ENCODE results near the gene PDE1A.
"Not testable (repeated sequence)": the region's sequence is repeated elsewhere in the genome, so short reads cannot be mapped to it uniquely, and the experiment has no call there.

The PDE1A gene

DNA sequence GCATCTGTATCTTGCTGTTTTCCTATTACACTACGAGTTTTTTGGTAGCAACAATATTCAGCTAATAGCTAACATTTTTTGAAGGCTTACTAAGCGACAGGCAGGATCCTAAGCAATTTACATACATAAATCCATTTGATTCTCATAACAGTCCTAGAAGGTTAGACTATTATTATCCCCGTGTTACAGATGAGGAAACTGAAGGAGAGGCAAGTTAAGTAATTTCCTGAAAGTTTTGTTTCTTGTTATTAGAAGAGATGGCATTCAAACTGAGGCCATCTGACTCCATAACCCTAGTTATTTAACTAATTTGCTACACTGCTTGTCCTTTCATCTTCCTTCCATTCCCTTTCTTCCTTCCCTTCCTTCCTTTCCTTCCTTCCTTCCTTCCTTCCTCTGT is 68.2 kb downstream of the PDE1A start:
- DNase-seq (ENCODE audit: low read depth in 2 of 2) = no peak

DNA sequence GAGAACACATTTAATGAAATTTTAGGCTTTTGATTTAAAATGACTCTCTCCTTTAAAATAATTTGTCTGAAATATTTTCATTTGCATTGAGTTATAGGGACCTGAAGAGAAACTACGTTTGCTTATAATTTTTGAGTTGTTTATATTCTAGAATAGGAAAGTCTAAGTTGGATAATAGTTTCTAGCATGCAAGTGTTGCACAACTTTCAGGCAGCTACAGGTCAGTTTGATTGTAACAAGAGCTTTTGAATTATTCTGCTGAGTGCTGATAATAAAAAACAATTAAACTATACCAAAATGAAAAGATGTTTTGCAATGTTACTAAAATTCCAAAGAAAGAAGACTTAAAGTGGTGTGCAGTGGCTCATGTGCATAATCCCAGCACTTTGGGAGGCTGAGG is 71.0 kb downstream of the PDE1A start:
- DNase-seq (ENCODE audit: low read depth in 2 of 2) = no peak

DNA sequence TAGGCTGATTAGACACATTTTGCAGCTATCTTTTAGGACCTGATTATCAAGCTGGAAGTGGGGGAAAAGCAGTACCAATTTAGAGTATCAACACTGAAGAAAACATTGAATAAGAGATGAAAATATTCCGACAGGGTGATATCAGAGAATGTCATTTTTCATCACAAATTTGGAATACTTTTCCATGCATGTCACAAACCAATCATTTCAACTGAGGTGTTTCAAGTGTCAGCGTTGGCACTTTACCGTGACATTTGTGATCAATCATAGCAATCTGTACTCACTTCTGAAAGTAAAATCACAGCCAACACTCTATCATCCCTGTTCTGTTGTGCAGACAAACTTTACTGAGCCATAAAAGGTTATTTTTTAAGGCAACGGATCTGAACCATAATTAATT is 75.4 kb downstream of the PDE1A start:
- DNase-seq (ENCODE audit: low read depth in 2 of 2) = no peak

DNA sequence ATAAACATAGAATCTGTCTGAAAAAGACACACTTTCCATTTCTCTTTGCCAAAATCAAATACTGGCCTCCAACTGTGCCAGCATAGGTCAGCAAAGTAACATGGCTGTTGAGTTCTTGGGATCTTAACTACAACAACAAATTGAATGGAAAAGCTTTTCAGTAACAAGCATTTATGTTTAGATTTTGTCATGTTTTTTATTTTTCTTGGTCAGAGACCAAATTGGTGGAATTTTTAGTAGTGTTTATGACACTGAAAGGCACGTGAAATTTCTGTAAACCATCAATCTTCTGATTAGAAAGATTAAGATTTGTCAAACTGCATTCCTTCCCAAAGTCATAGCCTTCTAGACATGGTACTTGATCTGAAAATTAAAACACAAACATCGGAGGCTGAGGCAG is 77.6 kb downstream of the PDE1A start:
- DNase-seq (ENCODE audit: low read depth in 2 of 2) = no peak

DNA sequence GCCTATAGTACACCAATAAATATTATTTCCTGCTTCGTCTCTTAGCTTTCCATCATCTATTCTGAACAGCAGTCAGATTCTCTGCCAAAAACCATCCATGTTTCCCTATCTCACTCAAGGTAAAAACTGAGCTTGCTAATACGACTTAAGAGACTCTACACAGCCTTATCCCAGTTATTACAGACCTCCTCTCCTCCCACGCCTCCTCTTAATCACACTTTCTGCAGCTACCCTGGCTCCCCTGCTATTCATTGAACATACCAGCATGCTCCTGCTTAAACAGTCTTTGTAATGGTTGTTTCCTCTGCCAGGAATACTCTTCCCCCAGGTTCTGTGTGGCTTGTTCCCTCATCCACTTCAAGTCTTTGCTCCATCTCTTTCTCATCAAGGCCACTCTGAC is 81.5 kb downstream of the PDE1A start:
- no peak for DNase-seq (ENCODE audit: low read depth in 2 of 2)

DNA sequence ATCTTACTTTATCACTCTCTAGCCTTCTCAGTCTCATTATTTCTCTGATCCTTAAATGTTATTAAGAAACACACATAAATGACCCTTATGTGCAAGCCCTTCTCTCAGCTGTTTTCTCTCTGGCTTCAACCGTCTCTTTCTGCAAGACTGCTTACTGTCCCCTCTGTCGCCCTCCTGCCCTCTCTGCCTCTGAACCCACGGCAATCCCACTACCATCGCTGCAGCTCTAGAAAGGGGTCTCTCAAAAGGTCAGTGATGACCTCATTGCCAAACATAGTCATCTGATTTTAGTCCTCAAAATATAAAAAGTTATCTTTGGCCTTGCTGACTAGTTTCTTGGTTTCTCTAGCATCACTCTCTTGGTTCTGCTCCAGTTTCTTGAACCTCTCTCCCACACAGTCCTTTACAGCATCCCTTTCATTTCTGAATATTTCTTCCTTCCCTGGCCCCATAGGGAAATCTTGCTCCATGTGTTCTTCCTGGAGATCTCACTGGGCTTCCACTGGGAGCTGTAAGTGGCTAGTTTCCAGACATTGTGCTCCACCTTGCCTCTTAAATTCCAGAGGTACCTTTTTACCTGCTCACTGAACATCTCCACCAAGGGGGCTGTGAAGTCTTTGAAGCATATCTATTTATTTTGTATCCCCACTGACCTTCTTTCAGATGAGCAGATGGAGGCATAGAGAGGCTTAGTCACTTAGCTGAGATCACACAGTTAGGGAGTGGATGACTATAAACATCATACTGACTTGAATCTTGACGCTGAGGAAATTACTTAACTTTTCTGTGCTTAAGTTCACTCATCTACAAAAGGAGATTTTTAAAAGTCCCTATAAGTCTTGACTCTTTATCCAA is 96.2 kb downstream of the PDE1A start:
- DNase-seq (ENCODE audit: low read depth in 2 of 2) = no peak

DNA sequence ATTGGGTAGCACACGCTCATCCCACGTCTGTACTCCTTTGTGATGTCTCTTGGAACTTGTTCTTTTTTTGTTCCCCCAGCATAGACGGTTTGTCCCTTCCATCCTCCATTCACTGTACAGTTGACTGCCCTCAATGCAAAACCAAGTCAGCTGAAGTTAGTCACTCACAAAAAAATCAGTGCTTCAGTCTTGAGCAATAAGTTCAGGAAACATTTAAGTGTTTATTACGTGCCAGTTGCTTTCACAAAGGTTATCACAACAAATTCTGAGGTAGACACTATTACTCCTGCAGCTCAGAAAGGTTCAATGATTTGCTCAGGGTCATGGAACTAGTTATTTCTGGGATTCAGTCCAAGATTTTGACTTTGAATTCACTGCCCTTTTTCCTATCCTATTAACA is 102.2 kb downstream of the PDE1A start:
- DNase-seq (ENCODE audit: low read depth in 2 of 2) = no peak

DNA sequence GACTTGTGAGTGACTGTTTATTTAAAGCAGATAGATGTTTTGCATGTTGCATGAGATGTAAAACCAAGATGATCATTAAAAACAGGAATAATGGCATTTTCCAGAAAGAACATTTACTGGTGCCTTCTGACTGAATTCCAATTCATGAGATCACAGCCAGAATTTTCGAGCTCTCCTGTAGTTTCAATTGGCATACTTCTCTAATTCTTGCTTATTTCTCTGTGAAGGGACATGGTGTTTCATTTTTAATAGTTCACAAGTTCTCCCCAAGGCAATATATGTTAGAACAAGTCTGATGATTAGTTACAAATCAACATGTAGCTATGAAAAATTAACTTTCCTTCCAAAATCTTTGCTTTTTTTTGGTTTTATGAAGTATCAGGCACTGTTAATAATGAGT is 105.7 kb downstream of the PDE1A start:
- no peak for DNase-seq (ENCODE audit: low read depth in 2 of 2)

DNA sequence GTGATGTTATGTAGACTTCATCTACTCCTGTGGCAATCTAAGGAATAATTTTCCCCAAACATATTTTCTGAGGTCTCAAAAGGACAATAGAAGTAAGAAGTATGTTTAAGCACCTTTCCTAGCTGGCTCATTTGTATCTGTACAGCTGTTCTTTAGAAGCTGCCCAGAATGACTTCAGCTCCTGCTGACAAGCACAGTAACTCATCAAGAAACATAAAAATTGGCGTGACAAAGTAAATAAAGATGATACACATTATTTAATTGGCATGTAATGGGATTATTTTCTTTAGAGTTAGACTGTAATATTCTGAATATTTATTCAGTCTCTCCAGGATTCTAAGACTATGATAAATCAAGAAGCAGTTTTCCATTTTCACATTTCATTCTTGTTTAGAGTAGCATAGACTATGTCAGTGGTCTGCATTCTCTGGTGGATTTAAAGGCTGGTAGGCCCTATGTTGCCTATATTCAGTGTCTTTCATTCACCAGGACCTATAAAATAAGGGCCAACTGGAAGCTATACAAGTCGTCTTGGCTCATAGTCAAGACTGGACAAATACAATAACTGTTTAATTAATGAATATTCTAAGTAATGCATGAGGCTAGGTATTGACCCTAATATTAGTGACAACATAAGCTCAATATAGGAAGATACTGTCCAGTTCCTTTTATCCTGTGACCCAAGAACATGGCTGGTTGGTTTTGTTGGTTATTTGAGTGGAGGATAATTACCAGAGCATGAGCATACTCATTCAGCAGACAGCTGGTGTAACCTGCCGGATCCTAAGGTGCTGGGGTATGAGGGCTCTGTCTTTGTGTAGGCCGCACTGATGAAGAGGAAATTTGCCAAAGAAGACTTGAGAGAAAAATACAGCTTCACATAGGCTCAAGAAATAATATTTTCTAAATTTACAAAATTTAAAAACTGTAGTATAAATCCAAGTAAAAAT is 107.0 kb downstream of the PDE1A start:
- DNase-seq (ENCODE audit: low read depth in 2 of 2) = no peak

DNA sequence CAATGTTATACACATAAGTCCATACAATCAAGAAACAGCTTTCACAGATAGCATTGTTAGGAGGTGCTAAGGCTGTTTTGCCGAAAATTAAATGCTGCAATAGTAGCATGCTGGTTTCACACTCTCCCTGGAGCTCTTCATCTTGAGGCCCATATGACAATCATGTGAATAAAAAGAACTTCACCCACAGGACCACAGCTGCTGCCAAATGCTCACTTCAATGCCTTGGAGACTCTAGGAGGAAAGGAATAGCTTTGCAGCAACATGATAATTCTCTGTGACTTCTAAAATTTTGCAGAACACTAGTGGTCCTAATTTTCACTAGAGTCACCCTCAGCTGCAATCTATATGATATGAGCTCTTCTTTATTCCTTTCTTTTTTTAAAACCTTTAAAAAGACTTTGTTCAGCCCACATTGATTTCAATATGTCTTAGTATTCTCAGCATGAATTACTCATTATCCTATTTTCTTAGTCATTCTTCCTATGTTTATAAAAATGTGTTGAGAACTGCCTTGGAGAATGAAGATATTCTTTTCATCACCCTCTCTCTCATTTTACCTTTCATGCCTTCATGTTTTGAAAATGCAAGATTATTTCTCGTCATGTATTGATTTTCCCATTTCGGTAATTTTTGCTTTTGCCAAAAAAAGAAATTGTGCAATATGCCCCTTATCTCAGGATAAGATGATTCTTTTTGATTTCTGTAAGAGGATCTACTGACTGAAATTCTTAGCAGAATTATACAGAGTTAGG is 108.2 kb downstream of the PDE1A start:
- DNase-seq (ENCODE audit: low read depth in 2 of 2) = no peak

DNA sequence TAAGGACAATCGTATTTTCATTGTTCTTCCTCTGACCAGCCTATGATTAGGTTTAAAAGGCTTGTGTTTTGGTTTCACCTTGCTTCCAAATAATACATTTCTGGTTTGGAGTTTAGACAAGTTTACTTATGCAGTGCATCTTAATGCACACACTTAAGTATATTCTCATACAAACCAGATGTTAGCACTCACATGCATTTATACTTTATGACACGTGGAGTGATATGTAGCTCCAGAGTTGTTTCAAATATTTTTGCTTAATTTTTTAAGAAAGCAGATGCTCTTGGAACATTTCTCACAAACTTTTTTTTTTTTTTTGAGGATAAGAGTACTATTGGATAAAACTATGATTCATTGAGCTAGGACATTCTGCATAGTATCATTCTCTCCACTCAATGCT is 109.9 kb downstream of the PDE1A start:
- no peak for DNase-seq (ENCODE audit: low read depth in 2 of 2)

DNA sequence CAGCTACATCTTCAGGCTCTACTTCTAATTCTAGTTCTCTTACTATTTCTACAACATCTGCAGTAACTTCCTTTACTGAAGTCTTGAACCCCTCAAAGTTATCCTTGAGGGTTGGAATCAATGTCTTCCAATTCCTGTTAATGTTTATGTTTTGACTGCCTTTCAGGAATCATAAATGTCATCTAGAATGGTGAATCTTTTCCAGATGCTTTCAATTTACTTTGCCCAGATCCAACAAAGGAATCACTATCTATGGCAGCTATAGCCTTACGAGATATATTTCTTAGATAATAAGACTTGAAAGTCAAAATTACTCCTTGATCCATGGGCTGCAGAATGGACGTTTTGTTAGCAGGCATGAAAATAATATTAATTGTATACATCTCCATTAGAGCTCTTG is 123.9 kb downstream of the PDE1A start:
- DNase-seq (ENCODE audit: low read depth in 2 of 2) = no peak

DNA sequence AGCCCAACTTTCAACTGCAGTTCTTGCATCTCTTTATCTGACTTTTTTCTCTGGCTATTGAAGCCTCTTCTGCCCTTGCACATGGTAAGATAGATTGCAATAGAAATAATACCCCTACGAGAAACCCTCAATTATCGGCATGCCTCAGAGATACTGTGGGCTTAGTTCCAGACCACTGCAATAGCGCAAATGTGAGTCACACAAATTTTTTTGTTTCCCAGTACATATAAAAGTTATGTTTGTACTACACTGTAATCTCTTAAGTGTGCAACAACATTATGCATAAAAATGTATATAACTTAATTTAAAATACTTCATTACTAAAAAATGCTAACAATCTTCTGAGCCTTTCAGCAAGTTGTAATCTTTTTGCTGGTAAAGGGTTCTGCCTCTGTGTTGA is 124.7 kb downstream of the PDE1A start:
- DNase-seq (ENCODE audit: low read depth in 2 of 2) = no peak

DNA sequence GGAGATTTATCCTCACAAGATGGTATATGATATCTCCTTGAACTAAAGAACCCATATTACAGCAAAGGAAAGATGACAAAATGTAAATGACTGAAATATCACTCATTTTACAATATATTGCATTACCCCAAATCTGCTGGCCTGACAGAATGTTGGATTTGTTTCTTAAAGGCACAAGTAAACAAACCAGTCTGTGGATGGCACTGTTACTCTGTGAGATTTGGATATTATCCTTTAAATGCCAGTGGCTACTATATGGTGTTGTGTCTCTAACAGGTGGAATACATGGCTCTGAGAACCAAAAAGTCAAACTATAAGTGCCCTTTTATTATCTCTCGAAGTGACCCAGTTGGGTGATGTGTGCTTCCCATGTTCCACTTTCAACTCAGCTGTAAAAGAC is 125.7 kb downstream of the PDE1A start:
- DNase-seq (ENCODE audit: low read depth in 2 of 2) = no peak

DNA sequence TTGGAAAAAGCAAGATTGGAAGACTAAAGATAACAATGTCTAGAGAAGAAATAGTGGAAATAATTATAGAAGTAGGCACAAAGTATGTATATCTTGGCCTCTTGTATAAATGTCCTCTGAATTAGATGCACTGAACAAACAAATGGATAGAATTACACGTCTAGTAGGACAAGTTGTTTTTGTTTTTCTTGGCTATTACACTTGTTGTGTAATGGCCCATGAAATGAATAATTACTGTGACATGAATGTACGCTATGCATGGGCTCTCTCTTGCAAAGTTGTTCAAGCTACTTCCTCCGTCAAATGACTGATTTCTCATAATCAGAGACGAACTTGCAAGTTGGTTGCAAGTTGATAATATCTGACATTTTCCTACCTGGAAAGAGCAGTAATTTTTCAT is 126.2 kb downstream of the PDE1A start:
- no peak for DNase-seq (ENCODE audit: low read depth in 2 of 2)

DNA sequence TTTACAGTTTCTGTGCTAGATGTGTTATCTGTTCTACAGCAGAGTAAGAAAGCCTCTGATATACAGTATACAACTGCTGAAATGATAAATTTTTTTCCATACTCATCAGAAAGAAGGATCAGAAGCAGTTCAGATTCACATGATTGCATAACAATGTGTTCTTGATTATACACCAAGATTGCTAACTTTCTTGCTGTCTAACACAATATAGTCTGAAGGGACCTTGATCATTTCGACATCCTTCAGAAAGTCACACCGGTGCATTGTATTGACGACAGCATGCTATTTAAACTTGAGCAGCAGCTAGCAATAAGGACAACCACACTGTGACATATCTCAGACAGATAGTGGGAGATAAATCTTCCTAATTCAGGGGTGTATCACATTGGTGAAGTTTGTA is 127.2 kb downstream of the PDE1A start:
- no peak for DNase-seq (ENCODE audit: low read depth in 2 of 2)

DNA sequence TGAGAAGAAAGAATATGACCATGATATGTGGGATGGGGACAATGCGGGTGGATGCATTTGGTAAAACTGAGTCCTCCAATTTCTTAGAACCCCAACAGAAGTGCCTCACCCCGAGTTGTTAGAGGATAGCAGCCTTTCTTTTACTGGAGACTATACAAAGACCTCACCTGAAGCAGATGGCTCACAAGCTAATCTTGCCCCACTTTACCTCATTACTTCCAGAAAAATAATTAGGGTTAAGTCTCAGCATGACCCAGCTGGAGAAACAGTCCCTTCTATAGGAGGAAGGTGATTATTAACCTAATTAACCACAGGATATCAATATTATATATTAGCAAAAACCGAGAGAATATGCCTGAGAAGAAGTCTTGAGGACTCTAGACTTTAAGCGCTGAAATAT is 128.4 kb downstream of the PDE1A start:
- DNase-seq (ENCODE audit: low read depth in 2 of 2) = no peak

DNA sequence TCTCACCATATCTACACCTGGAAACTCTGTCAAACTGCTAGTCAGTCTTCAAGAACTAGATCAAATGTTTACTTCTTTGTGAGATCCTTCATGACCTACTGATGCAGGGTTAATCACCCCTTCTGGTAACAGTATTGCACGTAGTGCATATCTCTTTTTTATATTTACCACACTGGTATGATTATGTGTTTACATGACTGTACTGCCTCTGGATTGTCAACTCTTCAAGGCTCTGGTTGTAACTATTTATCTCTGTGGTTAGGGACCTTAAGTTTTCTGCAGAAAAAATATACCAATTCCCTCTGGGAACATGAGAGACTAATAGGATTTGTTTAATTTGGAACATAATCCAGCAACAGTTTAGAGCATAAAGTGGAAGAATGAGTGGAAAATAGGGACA is 135.5 kb downstream of the PDE1A start:
- DNase-seq (ENCODE audit: low read depth in 2 of 2) = no peak

DNA sequence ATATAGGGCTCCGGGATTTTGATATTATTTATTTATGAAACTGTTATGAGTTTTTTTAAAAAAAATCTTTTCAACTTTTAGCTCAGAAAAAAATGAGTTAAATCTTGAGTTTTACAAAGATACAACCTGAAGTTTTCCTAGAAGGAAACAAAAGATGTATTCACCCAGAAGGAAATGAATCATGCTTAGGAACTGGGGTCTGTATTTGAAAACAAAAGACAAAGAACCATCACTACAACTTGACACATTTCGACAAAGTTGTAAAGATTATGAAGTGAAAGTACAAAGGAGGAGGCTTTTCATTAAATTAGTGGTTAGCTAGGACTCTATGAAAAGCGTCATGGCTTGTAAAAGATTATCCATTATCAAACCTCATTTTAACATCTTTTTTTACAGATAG is 143.3 kb downstream of the PDE1A start:
- no peak for DNase-seq (ENCODE audit: low read depth in 2 of 2)

DNA sequence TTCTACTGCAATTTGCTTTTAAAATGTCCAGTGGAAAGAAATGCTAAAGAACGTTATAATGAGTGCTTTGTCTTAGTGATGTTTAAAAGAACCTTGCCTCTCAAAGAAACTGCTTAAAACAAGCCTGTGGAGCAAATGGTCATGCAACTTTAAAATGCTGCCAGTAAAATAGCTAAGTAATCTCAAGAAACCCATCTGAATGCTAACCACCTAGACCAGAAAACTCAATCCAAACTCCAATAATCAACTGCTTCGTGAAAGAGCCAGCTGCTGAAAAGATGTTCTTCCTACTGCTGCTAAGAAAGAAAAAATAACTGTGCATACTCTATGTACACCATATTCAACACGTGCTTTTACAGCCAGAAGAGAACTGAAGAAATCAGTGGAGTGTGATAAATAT is 145.6 kb downstream of the PDE1A start:
- DNase-seq (ENCODE audit: low read depth in 2 of 2) = no peak

DNA sequence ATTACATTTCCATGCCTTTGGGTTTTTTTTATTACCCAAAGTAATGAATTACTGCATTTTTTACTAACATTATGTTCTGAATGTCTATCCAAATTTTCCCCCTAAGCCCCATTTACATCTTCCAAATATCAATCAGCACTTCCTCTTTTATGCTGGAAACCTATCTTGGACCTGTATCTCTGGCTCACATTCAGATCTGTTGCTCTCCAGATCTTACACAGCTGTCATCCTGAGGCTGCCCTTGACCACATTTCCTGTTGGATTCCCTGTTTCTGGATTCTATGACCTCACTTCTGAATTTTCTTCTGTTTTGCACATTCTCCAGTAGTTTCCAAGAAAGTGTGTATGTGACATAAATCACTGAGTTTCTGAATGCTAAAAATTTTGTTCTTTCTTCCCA is 146.7 kb downstream of the PDE1A start:
- no peak for DNase-seq (ENCODE audit: low read depth in 2 of 2)

DNA sequence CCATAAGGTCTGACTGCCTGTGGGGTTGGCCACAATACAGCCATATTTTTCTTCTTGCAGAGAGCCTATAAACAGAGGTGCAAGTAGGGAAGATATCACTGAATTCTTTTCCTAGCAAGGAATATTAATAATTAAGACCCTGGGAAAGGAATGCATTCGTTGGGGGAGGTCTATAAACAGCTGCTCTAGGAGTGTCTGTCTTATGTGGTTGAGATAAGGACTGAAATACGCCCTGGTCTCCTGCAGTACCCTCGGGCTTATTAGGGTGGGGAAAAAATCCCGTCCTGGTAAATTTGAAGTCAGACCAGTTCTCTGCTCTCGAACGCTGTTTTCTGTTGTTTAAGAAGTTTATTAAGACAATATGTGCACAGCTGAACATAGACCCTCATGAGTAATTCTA is 150.2 kb downstream of the PDE1A start:
- not testable (repeated sequence) for DNase-seq (ENCODE audit: low read depth in 2 of 2)

Measured in stimulated activated CD4-positive, alpha-beta T cell treated with anti-CD3 and anti-CD28 coated beads, Interleukin-15, amount 100 ng/mL, for 48 hours (primary cell).